ACC112 (cell line): ENCODE data around the gene ELOVL2.

Source experiments
- H2AFZ ChIP-seq: fragments of 200-600 bp; sonication (generic); one replicate; pipeline ENCODE4 v1.6.0; 2017; ENCODE audit warnings: antibody characterized with exemption, low read length; ENCODE audit not compliant: unreplicated experiment
- H3K27ac ChIP-seq: fragments of 200-600 bp; sonication (generic); 2 replicates; pipeline ENCODE4 v1.5.1; 2014; ENCODE audit warnings: low read depth, mild to moderate bottlenecking, antibody characterized with exemption, low read length, moderate library complexity
- H3K27me3 ChIP-seq: fragments of 200-600 bp; sonication (generic); 2 replicates; pipeline ENCODE4 v1.6.1; 2014; ENCODE audit warnings: mild to moderate bottlenecking, antibody characterized with exemption, low read length, moderate library complexity, mixed read lengths; ENCODE audit not compliant: insufficient read depth
- H3K36me3 ChIP-seq: fragments of 200-600 bp; sonication (generic); 2 replicates; pipeline ENCODE4 v1.6.1; 2016; ENCODE audit warnings: mild to moderate bottlenecking, antibody characterized with exemption, low read length, moderate library complexity, mixed read lengths; ENCODE audit not compliant: insufficient read depth
- H3K4me1 ChIP-seq: fragments of 200-600 bp; sonication (generic); one replicate; pipeline ENCODE4 v1.6.1; 2016; ENCODE audit warnings: low read length, mixed read lengths; ENCODE audit not compliant: insufficient read depth, unreplicated experiment, control insufficient read depth
- H3K4me3 ChIP-seq: fragments of 200-600 bp; sonication (generic); 2 replicates; pipeline ENCODE4 v1.5.1; 2014; ENCODE audit warnings: mild to moderate bottlenecking, low read depth, low read length
- H3K79me2 ChIP-seq: fragments of 200-600 bp; sonication (generic); one replicate; pipeline ENCODE4 v1.6.0; 2016; ENCODE audit warnings: low read length; ENCODE audit not compliant: control insufficient read depth, unreplicated experiment, insufficient read depth

ELOVL2 gene

GRCh38 chr6:10981409-10981808 lies 62.7 kb downstream of the ELOVL2 start:
- peaks cover 31% of the 10 kb centered on the region for H3K27me3 ChIP-seq
- no peaks in the 10 kb centered on the region for H3K4me1 ChIP-seq
- no peak overlapping the region for H3K27ac ChIP-seq

GRCh38 chr6:10979603-10980002 lies 64.5 kb downstream of the ELOVL2 start:
- no peaks in the 10 kb centered on the region for H3K36me3 ChIP-seq
- H3K4me1 ChIP-seq = no peaks in the 10 kb centered on the region
- H2AFZ ChIP-seq = no peak overlapping the region
- H3K79me2 ChIP-seq = no peaks in the 10 kb centered on the region
- H3K4me3 ChIP-seq = no peak overlapping the region
- no peak overlapping the region for H3K27ac ChIP-seq
- H3K27me3 ChIP-seq = peaks cover 31% of the 10 kb centered on the region

More at GRCh38 chr6:10981409-10981808, 62.7 kb downstream of the ELOVL2 start:
- Histone ChIP-seq H2AFZ (no peak overlapping the region), H3K79me2 (no peaks in the 10 kb centered on the region), H3K4me3 (no peak overlapping the region), H3K36me3 (no peaks in the 10 kb centered on the region)

GRCh38 chr6:10977231-10977968 lies 66.7 kb downstream of the ELOVL2 start:
- H3K4me3 ChIP-seq = no peak overlapping the region
- no peaks in the 10 kb centered on the region for H3K4me1 ChIP-seq
- no peaks in the 10 kb centered on the region for H3K36me3 ChIP-seq
- H3K27ac ChIP-seq = no peak overlapping the region
- no peak overlapping the region for H2AFZ ChIP-seq
- no peaks in the 10 kb centered on the region for H3K79me2 ChIP-seq
- peaks cover 22% of the 10 kb centered on the region; the same call in 1 of the 2 replicates for H3K27me3 ChIP-seq

GRCh38 chr6:10976571-10976970 lies 67.5 kb downstream of the ELOVL2 start:
- no peaks in the 10 kb centered on the region for H3K36me3 ChIP-seq
- no peaks in the 10 kb centered on the region for H3K79me2 ChIP-seq
- no peak overlapping the region for H3K27ac ChIP-seq
- 0 out of 2 replicates have a peak, but pooled peaks cover 13% of the 10 kb centered on the region for H3K27me3 ChIP-seq
- H3K4me1 ChIP-seq = no peaks in the 10 kb centered on the region
- no peak overlapping the region for H2AFZ ChIP-seq
- no peak overlapping the region for H3K4me3 ChIP-seq

GRCh38 chr6:10972196-10972595 lies 71.9 kb downstream of the ELOVL2 start:
- Histone ChIP-seq H3K27ac (no peak overlapping the region), H3K4me3 (no peak overlapping the region), H3K36me3 (no peaks in the 10 kb centered on the region), H3K79me2 (no peaks in the 10 kb centered on the region), H2AFZ (no peak overlapping the region), H3K4me1 (no peaks in the 10 kb centered on the region), H3K27me3 (no peaks in the 10 kb centered on the region)

- no peaks in the 10 kb centered on the region for H3K79me2 ChIP-seq
- no peaks in the 10 kb centered on the region for H3K36me3 ChIP-seq
- H3K4me1 ChIP-seq = no peaks in the 10 kb centered on the region
- no peak overlapping the region for H3K27ac ChIP-seq
- no peaks in the 10 kb centered on the region for H3K27me3 ChIP-seq
- no peak overlapping the region for H3K4me3 ChIP-seq
- H2AFZ ChIP-seq = no peak overlapping the region
Observed at GRCh38 chr6:10970731-10971130, 73.4 kb downstream of the ELOVL2 start.

- Histone ChIP-seq H3K79me2 (no peaks in the 10 kb centered on the region), H3K4me1 (no peaks in the 10 kb centered on the region), H3K27me3 (no peaks in the 10 kb centered on the region), H2AFZ (no peak overlapping the region), H3K4me3 (no peak overlapping the region), H3K27ac (no peak overlapping the region), H3K36me3 (no peaks in the 10 kb centered on the region)
Observed at GRCh38 chr6:10968776-10969175, 75.3 kb downstream of the ELOVL2 start.

GRCh38 chr6:10964684-10965083 lies 79.4 kb downstream of the ELOVL2 start:
- Histone ChIP-seq H3K79me2 (no peaks in the 10 kb centered on the region), H3K36me3 (no peaks in the 10 kb centered on the region), H3K27me3 (no peaks in the 10 kb centered on the region), H3K4me3 (no peak overlapping the region), H3K4me1 (peaks cover 9% of the 10 kb centered on the region), H2AFZ (no peak overlapping the region), H3K27ac (no peak overlapping the region)

GRCh38 chr6:10963113-10963512 lies 81.0 kb downstream of the ELOVL2 start:
- Histone ChIP-seq H3K4me1 (peaks cover 9% of the 10 kb centered on the region), H3K27ac (peak overlapping the region; percentile 32; the same call in 1 of the 2 replicates), H3K27me3 (no peaks in the 10 kb centered on the region), H3K36me3 (no peaks in the 10 kb centered on the region), H2AFZ (no peak overlapping the region), H3K4me3 (no peak overlapping the region), H3K79me2 (no peaks in the 10 kb centered on the region)

- Histone ChIP-seq H3K27me3 (no peaks in the 10 kb centered on the region), H3K4me1 (peaks cover 9% of the 10 kb centered on the region), H3K4me3 (no peak overlapping the region), H2AFZ (no peak overlapping the region), H3K27ac (peak overlapping the region; percentile 32; the same call in 1 of the 2 replicates), H3K36me3 (no peaks in the 10 kb centered on the region), H3K79me2 (no peaks in the 10 kb centered on the region)
Observed at GRCh38 chr6:10962673-10963072, 81.4 kb downstream of the ELOVL2 start.

- H3K27me3 ChIP-seq = no peaks in the 10 kb centered on the region
- H3K36me3 ChIP-seq = no peaks in the 10 kb centered on the region
- H3K4me1 ChIP-seq = peaks cover 9% of the 10 kb centered on the region
- H3K4me3 ChIP-seq = no peak overlapping the region
- no peak overlapping the region for H3K27ac ChIP-seq
- no peaks in the 10 kb centered on the region for H3K79me2 ChIP-seq
- H2AFZ ChIP-seq = no peak overlapping the region
Observed at GRCh38 chr6:10961837-10962236, 82.3 kb downstream of the ELOVL2 start.
